Upper lobe of left lung (tissue), 6 donors: ENCODE data around the gene TLR3. TPM values are rescaled to one million over a fixed set of nuclear protein-coding genes. Genes with fewer than 3 reads are reported as not detected.
A peak's percentile ranks its signal among the peaks of the same experiment; 100 is the strongest.

Experiments used
- ATAC-seq, 2 donors: fragments of 200-7000 bp; cut with Tn5 transposase; one replicate each; pipeline ENCODE4 v1.9.1; 2022; ENCODE audit warnings: mild to moderate bottlenecking in 2 of 2, moderate library complexity in 2 of 2; ENCODE audit not compliant: low FRiP score in 2 of 2
- DNase-seq, 2 donors: peaks; one replicate each; pipeline ENCODE4 v3.0.0-alpha.2; 2019 to 2020
- H3K27ac ChIP-seq, 4 donors: fragments of 200-600 bp; sonication (generic); one replicate each; pipeline ENCODE4 v1.5.1; 2016 to 2019
- H3K27me3 ChIP-seq, 4 donors: fragments of 200-600 bp; sonication (generic); one replicate each; pipeline ENCODE4 v1.5.1; 2017 to 2019
- H3K36me3 ChIP-seq, 4 donors: fragments of 200-600 bp; sonication (generic); one replicate each; pipeline ENCODE4 v1.5.1; 2016 to 2019
- H3K4me1 ChIP-seq, 4 donors: fragments of 200-600 bp; sonication (generic); one replicate each; pipeline ENCODE4 v1.5.1; 2018 to 2019
- H3K4me3 ChIP-seq, 4 donors: fragments of 200-600 bp; sonication (generic); one replicate each; pipeline ENCODE4 v1.5.1; 2017 to 2019; ENCODE audit warnings: mild to moderate bottlenecking in 2 of 4, moderate library complexity in 1 of 4
- H3K9me3 ChIP-seq, 4 donors: fragments of 200-600 bp; sonication (generic); one replicate each; pipeline ENCODE4 v1.5.1; 2018 to 2019
- EP300 ChIP-seq, 4 donors: sonication (generic); formaldehyde crosslinking; IDR thresholded peaks; one replicate each; pipeline ENCODE4 v1.5.1; 2017; ENCODE audit warnings: antibody characterized with exemption in 4 of 4, control low read depth in 2 of 4
- POLR2A ChIP-seq, 4 donors: fragments of 450-650 bp; IDR thresholded peaks; one replicate each; pipeline ENCODE4 v1.5.1; 2016 to 2017; ENCODE audit warnings: antibody characterized with exemption in 4 of 4, mild to moderate bottlenecking in 2 of 4
- POLR2AphosphoS5 ChIP-seq, 2 donors: sonication (generic); formaldehyde crosslinking; IDR thresholded peaks; one replicate each; pipeline ENCODE4 v1.5.1; 2017; ENCODE audit warnings: antibody characterized with exemption in 2 of 2
- WGBS, 2 donors: methylation state at CpG; one replicate each; pipeline ENCODE4 v1.1.5; 2017 to 2018; 5-methylcytosine and 5-hydroxymethylcytosine counted together
- total RNA-seq, 6 donors: library from RNA; depleted of rRNA in 4 of 6; stranded (reverse); fragments of >200 nt in 4 of 6; gene quantifications; one replicate each; pipeline versions ENCODE4 v1.1.0 to v1.2.1, GENCODE V29; 2016 to 2021
- TF ChIP-seq, protein P1 (sequence below), 6 experiments: fragments of 450-650 bp in 4 of 6; fragments of 200-600 bp in 2 of 6; sonication (generic) in 2 of 6; IDR thresholded peaks; one replicate each; pipeline ENCODE4 v1.5.1; 2016 to 2019; ENCODE audit warnings: antibody characterized with exemption in 6 of 6
- donor health status: DM: no; HTN: no; CAD: no; lungs with moderate emphysema.
- donor health status: DM: no; HTN: yes; CAD: no; lungs with severe emphysema.

TLR3 gene
- total RNA-seq, 6 donors from 2014 or later: 1.9 to 20.0 (median 14.4) TPM

- no peak for TF ChIP-seq POLR2A (IDR thresholded peaks at IDR 0.05)
- no peak for TF ChIP-seq POLR2AphosphoS5 (IDR thresholded peaks at IDR 0.05)
- TF ChIP-seq, protein P1, sequence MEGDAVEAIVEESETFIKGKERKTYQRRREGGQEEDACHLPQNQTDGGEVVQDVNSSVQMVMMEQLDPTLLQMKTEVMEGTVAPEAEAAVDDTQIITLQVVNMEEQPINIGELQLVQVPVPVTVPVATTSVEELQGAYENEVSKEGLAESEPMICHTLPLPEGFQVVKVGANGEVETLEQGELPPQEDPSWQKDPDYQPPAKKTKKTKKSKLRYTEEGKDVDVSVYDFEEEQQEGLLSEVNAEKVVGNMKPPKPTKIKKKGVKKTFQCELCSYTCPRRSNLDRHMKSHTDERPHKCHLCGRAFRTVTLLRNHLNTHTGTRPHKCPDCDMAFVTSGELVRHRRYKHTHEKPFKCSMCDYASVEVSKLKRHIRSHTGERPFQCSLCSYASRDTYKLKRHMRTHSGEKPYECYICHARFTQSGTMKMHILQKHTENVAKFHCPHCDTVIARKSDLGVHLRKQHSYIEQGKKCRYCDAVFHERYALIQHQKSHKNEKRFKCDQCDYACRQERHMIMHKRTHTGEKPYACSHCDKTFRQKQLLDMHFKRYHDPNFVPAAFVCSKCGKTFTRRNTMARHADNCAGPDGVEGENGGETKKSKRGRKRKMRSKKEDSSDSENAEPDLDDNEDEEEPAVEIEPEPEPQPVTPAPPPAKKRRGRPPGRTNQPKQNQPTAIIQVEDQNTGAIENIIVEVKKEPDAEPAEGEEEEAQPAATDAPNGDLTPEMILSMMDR (IDR thresholded peaks at IDR 0.05): no peak
- no peak for TF ChIP-seq EP300 (IDR thresholded peaks at IDR 0.05)
- no peak for DNase-seq
- 88 to 98% methylated on average over 3 of the region's 3 CpGs for WGBS, 2 donors
These were observed 59.9 kb downstream of the TLR3 start for GRCh38 chr4:186128842-186129241.

DNA sequence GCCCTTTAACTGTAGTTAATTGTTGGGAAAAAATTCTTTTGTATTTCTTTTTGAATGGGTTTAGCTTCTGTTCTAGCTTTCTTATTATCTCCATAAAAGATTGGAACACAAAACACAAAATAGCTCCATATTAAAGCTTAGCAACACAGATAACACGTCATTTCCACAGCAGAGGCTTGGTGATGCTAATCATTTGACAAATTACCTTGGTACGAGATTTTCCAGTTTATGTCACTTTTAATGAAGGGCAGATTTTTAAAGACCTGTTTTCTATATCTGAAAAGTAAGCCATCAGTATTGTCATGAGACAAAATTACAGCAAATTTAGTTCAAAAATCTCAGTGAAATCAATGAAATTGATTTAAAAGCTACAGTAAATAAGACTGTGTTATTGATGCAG is 63.0 kb downstream of the TLR3 start:
- Histone ChIP-seq H3K27me3 (no peaks in the 10 kb centered on the region), H3K9me3 (no peaks in the 10 kb centered on the region), H3K36me3 (no peaks in the 10 kb centered on the region), H3K4me3 (no peak overlapping the region), H3K27ac (no peak overlapping the region), H3K4me1 (no peaks in the 10 kb centered on the region)
- TF ChIP-seq EP300 (IDR thresholded peaks at IDR 0.05) (no peak), POLR2AphosphoS5 (IDR thresholded peaks at IDR 0.05) (no peak)
- TF ChIP-seq, protein P1 (IDR thresholded peaks at IDR 0.05): no peak
- no peak for DNase-seq
- no peak for ATAC-seq
- WGBS, 2 donors: 96 to 98% methylated on average over 2 of the region's 2 CpGs

More at GRCh38 chr4:186128842-186129241, 59.9 kb downstream of the TLR3 start:
- no peaks in the 10 kb centered on the region for H3K36me3 ChIP-seq
- no peaks in the 10 kb centered on the region for H3K27me3 ChIP-seq
- H3K27ac ChIP-seq: no peak overlapping the region
- no peaks in the 10 kb centered on the region for H3K4me1 ChIP-seq
- no peaks in the 10 kb centered on the region for H3K9me3 ChIP-seq
- no peak for ATAC-seq
- H3K4me3 ChIP-seq: no peak overlapping the region

DNA sequence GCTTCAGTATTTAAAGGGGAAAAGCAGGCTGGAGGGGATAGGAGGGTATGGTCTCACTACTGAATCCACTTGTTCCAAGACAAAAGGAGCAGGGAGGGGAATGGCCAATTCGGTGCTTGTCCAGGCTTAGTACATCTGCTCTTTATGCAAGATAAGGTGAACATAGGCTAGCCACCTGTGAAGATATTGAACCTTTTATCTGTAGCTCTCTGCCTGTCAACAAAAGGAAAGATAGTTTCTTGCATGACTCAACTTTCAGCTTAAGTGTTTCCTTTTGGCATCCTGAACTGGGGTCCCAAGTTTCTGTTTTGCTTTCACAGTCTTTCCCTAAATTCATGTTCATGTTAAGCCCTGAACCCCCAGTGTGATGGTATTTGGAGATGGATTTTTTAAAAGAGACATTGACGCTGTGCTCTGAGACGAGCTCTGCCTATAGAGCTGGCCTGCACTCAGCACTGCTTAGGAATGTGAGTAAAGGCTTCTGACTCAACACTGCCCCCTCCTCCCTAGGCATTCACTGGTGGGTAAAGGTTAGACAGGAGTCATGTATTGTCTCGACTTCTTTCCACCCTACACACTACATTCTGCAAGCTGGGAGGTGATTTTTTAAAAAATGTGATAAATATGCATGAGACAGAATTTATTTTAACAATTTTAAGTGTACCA is 63.8 kb downstream of the TLR3 start:
- no peak for ATAC-seq

DNA sequence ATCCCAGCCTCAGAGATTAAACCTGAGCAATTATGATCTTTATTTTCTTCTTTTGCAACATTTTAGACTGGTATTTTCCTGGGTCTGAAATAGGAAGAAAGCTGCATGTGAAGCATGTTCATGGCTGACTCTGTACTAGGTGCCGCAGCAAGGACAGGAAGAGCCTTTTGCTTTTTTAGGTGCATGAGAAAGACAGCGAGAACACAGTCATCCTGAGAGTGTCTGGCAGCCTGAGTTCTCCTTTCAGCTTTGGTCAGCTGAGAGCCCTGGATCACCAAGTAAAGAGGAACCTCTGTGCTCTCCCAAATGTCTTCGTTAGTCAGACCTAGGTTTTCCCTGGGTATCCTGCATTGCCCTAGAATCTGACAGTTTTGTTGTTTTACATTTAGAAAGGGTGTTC is 65.3 kb downstream of the TLR3 start:
- no peaks in the 10 kb centered on the region for H3K27me3 ChIP-seq
- H3K9me3 ChIP-seq: no peaks in the 10 kb centered on the region
- H3K27ac ChIP-seq: no peak overlapping the region
- WGBS, 2 donors: 71 to 79% methylated on average over 3 of the region's 3 CpGs
- peaks cover 0 to 6% (median 0%) of the 10 kb centered on the region in 4 donors for H3K4me1 ChIP-seq
- no peaks in the 10 kb centered on the region for H3K36me3 ChIP-seq
- DNase-seq: no peak
- ATAC-seq: peak in 1 of 2 donors; percentile 53
- TF ChIP-seq POLR2AphosphoS5 (IDR thresholded peaks at IDR 0.05) (no peak), POLR2A (IDR thresholded peaks at IDR 0.05) (no peak), EP300 (IDR thresholded peaks at IDR 0.05) (no peak)
- H3K4me3 ChIP-seq: no peak overlapping the region

More for the DNA sequence above, 63.8 kb downstream of the TLR3 start:
- Histone ChIP-seq H3K4me3 (no peak overlapping the region), H3K9me3 (no peaks in the 10 kb centered on the region), H3K27me3 (no peaks in the 10 kb centered on the region), H3K27ac (no peak overlapping the region), H3K4me1 (peaks cover 0 to 6% (median 0%) of the 10 kb centered on the region in 4 donors), H3K36me3 (no peaks in the 10 kb centered on the region)
- 42% methylated on average over 4 of the region's 4 CpGs for whole genome bisulfite sequencing, 2 donors
- TF ChIP-seq POLR2AphosphoS5 (IDR thresholded peaks at IDR 0.05): no peak
- TF ChIP-seq, protein P1 (IDR thresholded peaks at IDR 0.05): peak in 1 of 6 experiments; percentile 14
- no peak for DNase-seq

DNA sequence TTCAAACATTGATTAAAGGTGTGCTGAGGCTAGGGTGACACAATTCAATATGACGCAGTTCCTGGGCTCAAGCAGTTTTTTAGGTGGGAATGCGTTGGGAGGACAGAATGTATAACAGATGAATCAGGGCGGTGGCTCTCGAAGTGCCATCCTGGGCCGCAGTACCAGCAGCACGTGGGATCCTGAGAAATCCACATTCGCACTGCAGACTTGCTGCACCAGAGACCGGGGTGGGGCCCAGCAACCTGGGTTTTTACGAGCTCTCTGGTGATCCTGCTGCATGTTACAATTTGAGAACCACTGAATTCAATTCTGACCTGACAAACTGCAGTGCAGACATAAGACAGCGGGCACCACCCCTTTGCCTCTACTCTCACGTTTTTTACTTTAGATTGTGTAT is 65.9 kb downstream of the TLR3 start:
- 92 to 95% methylated on average over 10 to 11 of the region's 11 CpGs for WGBS, 2 donors
- ATAC-seq (no peak), DNase-seq (no peak)
- Histone ChIP-seq H3K27me3 (no peaks in the 10 kb centered on the region), H3K36me3 (no peaks in the 10 kb centered on the region), H3K4me1 (peaks cover 0 to 6% (median 0%) of the 10 kb centered on the region in 4 donors), H3K27ac (no peak overlapping the region), H3K9me3 (no peaks in the 10 kb centered on the region), H3K4me3 (no peak overlapping the region)
- TF ChIP-seq POLR2AphosphoS5 (IDR thresholded peaks at IDR 0.05) (no peak), POLR2A (IDR thresholded peaks at IDR 0.05) (no peak), EP300 (IDR thresholded peaks at IDR 0.05) (no peak)
- TF ChIP-seq, protein P1 (IDR thresholded peaks at IDR 0.05): no peak
